GM23338 (cell line): ENCODE results near the gene PSMC4. TPM values are rescaled to one million over a fixed set of nuclear protein-coding genes. Genes with fewer than 3 reads are reported as not detected.
A peak's percentile ranks its signal among the peaks of the same experiment; 100 is the strongest.
"Not testable (repeated sequence)": the region's sequence is repeated elsewhere in the genome, so short reads cannot be mapped to it uniquely, and the experiment has no call there.

Experiments used
- ATAC-seq: fragments of 200-7000 bp; cut with Tn5 transposase; 3 replicates; pipeline ENCODE4 v1.9.1; 2020
- DNase-seq: peaks from one replicate; pipeline ENCODE4 v3.0.0-alpha.2; 2015; ENCODE audit warnings: low spot score
- H2AFZ ChIP-seq: fragments of 200-600 bp; sonication (generic); 2 replicates; pipeline ENCODE4 v1.8.0; 2016; ENCODE audit warnings: antibody characterized with exemption, mild to moderate bottlenecking, moderate library complexity
- H3F3A ChIP-seq: fragments of 200-600 bp; sonication (generic); replicated peaks from 2 replicates; pipeline ENCODE4 v1.8.0; 2017; ENCODE audit warnings: antibody characterized with exemption, mixed run types, low read depth
- H3K27ac ChIP-seq: fragments of 200-600 bp; sonication (generic); 2 replicates; pipeline ENCODE4 v1.6.1; 2016; ENCODE audit warnings: low read depth
- H3K27me3 ChIP-seq: fragments of 200-600 bp; sonication (generic); 2 replicates; pipeline ENCODE4 v1.8.0; 2016; ENCODE audit warnings: mild to moderate bottlenecking, mixed run types, moderate library complexity; ENCODE audit not compliant: insufficient read depth
- H3K36me3 ChIP-seq: fragments of 200-600 bp; sonication (generic); 2 replicates; pipeline ENCODE4 v1.8.0; 2016; ENCODE audit warnings: mild to moderate bottlenecking; ENCODE audit not compliant: insufficient read depth
- H3K4me1 ChIP-seq: fragments of 200-600 bp; sonication (generic); 2 replicates; pipeline ENCODE4 v1.8.0; 2016; ENCODE audit warnings: mild to moderate bottlenecking, moderate library complexity; ENCODE audit not compliant: insufficient read depth
- H3K4me2 ChIP-seq: fragments of 200-600 bp; sonication (generic); 2 replicates; pipeline ENCODE4 v1.7.1; 2017; ENCODE audit warnings: mixed run types
- H3K4me3 ChIP-seq: fragments of 200-600 bp; sonication (generic); 2 replicates; pipeline ENCODE4 v1.6.1; 2016; ENCODE audit warnings: mixed run types
- H3K79me2 ChIP-seq: fragments of 200-600 bp; sonication (generic); replicated peaks from 2 replicates; pipeline ENCODE4 v1.8.0; 2017; ENCODE audit warnings: mild to moderate bottlenecking; ENCODE audit not compliant: insufficient read depth
- H3K9me2 ChIP-seq: fragments of 200-600 bp; sonication (generic); 2 replicates; pipeline ENCODE4 v1.8.0; 2017; ENCODE audit not compliant: insufficient read depth
- H4K20me1 ChIP-seq: fragments of 200-600 bp; sonication (generic); replicated peaks from 2 replicates; pipeline ENCODE4 v1.8.0; 2017; ENCODE audit warnings: mild to moderate bottlenecking; ENCODE audit not compliant: insufficient read depth
- H3K27ac Mint-ChIP-seq: 2 replicates; pipeline ENCODE4 v1.8.0; 2020; ENCODE audit warnings: inconsistent platforms, mild to moderate bottlenecking, moderate library complexity, mixed read lengths
- H3K27me3 Mint-ChIP-seq: 3 replicates; pipeline ENCODE4 v1.8.0; 2022; ENCODE audit warnings: low read depth, mild to moderate bottlenecking, moderate library complexity, mixed read lengths, inconsistent platforms; ENCODE audit not compliant: insufficient read depth, poor library complexity
- H3K36me3 Mint-ChIP-seq: 3 replicates; pipeline ENCODE4 v1.8.0; 2021; ENCODE audit warnings: low read depth, mild to moderate bottlenecking, inconsistent platforms, moderate library complexity, mixed read lengths
- H3K4me1 Mint-ChIP-seq: 3 replicates; pipeline ENCODE4 v1.8.0; 2020; ENCODE audit warnings: mild to moderate bottlenecking, inconsistent platforms, mixed read lengths
- H3K4me3 Mint-ChIP-seq: 3 replicates; pipeline ENCODE4 v1.8.0; 2021; ENCODE audit warnings: moderate library complexity, mild to moderate bottlenecking, inconsistent platforms, mixed read lengths
- H3K9me3 Mint-ChIP-seq: 3 replicates; pipeline ENCODE4 v1.8.0; 2020; ENCODE audit warnings: moderate library complexity, mild to moderate bottlenecking, inconsistent platforms, mixed read lengths
- STAT1 ChIP-seq: IDR thresholded peaks from one replicate; pipeline ENCODE4 v1.6.1; 2016; ENCODE audit warnings: antibody characterized with exemption; ENCODE audit not compliant: unreplicated experiment
- ZNF462 ChIP-seq: fragments of 250-450 bp; sonication (Bioruptor Pico); IDR thresholded peaks from 2 replicates; pipeline ENCODE4 v1.5.0; 2020; ENCODE audit warnings: mild to moderate bottlenecking, moderate library complexity
- polyA plus RNA-seq: library from polyadenylated mRNA; unstranded; fragments of >200 nt; fragmentation: Nextera tagmentation; extraction: Ambion mirVana; gene quantifications from 2 replicates; pipeline ENCODE4 v1.2.1, GENCODE V29; 2016
- total RNA-seq: library from RNA; depleted of rRNA; stranded (reverse); fragments of >200 nt; shearing (Covaris generic); gene quantifications from 2 replicates; pipeline ENCODE4 v1.2.3, GENCODE V29; 2014

PSMC4 gene
- total and polyA plus RNA-seq, 2 experiments from 2014 or later, result 135 to 147 TPM

- TF ChIP-seq ZNF462 (no peak), STAT1 (no peak)
Measured at GRCh38 chr19:39953915-39954314, 17.1 kb upstream of the PSMC4 start (continued).

GRCh38 chr19:39957886-39958285, 13.1 kb upstream of the PSMC4 start:
- H3K9me2 ChIP-seq, H3K4me3 Mint-ChIP-seq, H3K79me2 ChIP-seq, H3K4me3 ChIP-seq, H2AFZ ChIP-seq, H3K27me3 ChIP-seq, ATAC-seq, DNase-seq, H3K36me3 ChIP-seq, H3K9me3 Mint-ChIP-seq, H3K4me2 ChIP-seq, H3K27ac Mint-ChIP-seq, H4K20me1 ChIP-seq, H3K27me3 Mint-ChIP-seq, H3F3A ChIP-seq, H3K36me3 Mint-ChIP-seq: not testable (repeated sequence)
- Histone ChIP-seq H3K4me1 (peaks cover 25% of the 10 kb centered on the region), H3K27ac (0 out of 2 replicates have a peak overlapping the region, but pooled peaks have one; percentile 39)
- H3K4me1 Mint-ChIP-seq, result peaks cover 27% of the 10 kb centered on the region

- H3K36me3 Mint-ChIP-seq, H3K79me2 ChIP-seq, H3K4me3 Mint-ChIP-seq, H3K27me3 ChIP-seq, H2AFZ ChIP-seq, H3K9me2 ChIP-seq, DNase-seq, H3K36me3 ChIP-seq, H3K27me3 Mint-ChIP-seq, H3K9me3 Mint-ChIP-seq, H4K20me1 ChIP-seq, H3F3A ChIP-seq: not testable (repeated sequence)
- H3K27ac ChIP-seq, result peak overlapping the region; percentile 66; the same call in 1 of the 2 replicates
- H3K4me1 Mint-ChIP-seq, result peaks cover 27% of the 10 kb centered on the region
- 0 out of 2 replicates have a peak overlapping the region, but pooled peaks have one; percentile 3 for H3K4me3 ChIP-seq
- peaks cover 25% of the 10 kb centered on the region for H3K4me1 ChIP-seq
- peak; percentile 57 for ATAC-seq
- H3K4me2 ChIP-seq, result peak overlapping the region; percentile 64
- H3K27ac Mint-ChIP-seq, result peak overlapping the region; percentile 21; the same call in 1 of the 2 replicates
Measured at GRCh38 chr19:39958942-39959341, 12.0 kb upstream of the PSMC4 start.

GRCh38 chr19:39959407-39959806, 11.6 kb upstream of the PSMC4 start:
- not testable (repeated sequence) for H3K9me2 ChIP-seq, H3F3A ChIP-seq, DNase-seq, ATAC-seq, H3K36me3 Mint-ChIP-seq, H3K27me3 Mint-ChIP-seq, H3K79me2 ChIP-seq, H2AFZ ChIP-seq, H4K20me1 ChIP-seq, H3K27me3 ChIP-seq, H3K4me3 Mint-ChIP-seq, H3K36me3 ChIP-seq, H3K9me3 Mint-ChIP-seq, H3K4me3 ChIP-seq
- peaks cover 27% of the 10 kb centered on the region for H3K4me1 Mint-ChIP-seq
- Histone ChIP-seq H3K27ac (peak overlapping the region; percentile 66; the same call in 1 of the 2 replicates), H3K4me2 (peak overlapping the region; percentile 64), H3K4me1 (peaks cover 25% of the 10 kb centered on the region)
- H3K27ac Mint-ChIP-seq, result peak overlapping the region; percentile 21; the same call in 1 of the 2 replicates
